H1 (cell line): ENCODE results near the gene PHF1. TPM values are rescaled to one million over a fixed set of nuclear protein-coding genes. Genes with fewer than 3 reads are reported as not detected.

ENCODE experiments used
- ASH2L ChIP-seq: fragments of 200-600, 300-600 bp; sonication (generic); IDR thresholded peaks from one replicate; pipeline ENCODE4 v1.7.1; 2017; ENCODE audit warnings: low read length
- CREB1 ChIP-seq: IDR thresholded peaks from 2 replicates; pipeline ENCODE4 v1.6.1; 2012; ENCODE audit warnings: inconsistent platforms
- E2F6 ChIP-seq: IDR thresholded peaks from 2 replicates; pipeline ENCODE4 v1.6.1; 2012; ENCODE audit warnings: inconsistent platforms
- POLR2A ChIP-seq, 2 experiments: IDR thresholded peaks; 1 replicate in 1 of 2; 2 replicates in 1 of 2; pipeline ENCODE4 v1.6.1; 2011; ENCODE audit warnings: low read depth in 2 of 2, low read length in 2 of 2, mild to moderate bottlenecking in 2 of 2; ENCODE audit errors: control extremely low read depth in 1 of 2
- SP4 ChIP-seq: IDR thresholded peaks from 2 replicates; pipeline ENCODE4 v1.6.1; 2012; ENCODE audit warnings: low read length, inconsistent platforms
- ZNF274 ChIP-seq: IDR thresholded peaks from 2 replicates; pipeline ENCODE4 v1.7.0; 2012; ENCODE audit warnings: low read length, borderline replicate concordance; ENCODE audit errors: extremely low read depth
- microRNA-seq, 2 experiments: library from miRNA; unstranded; fragments of <30 nt; microRNA quantifications; one replicate each; pipeline versions ENCODE4 to v1.2.0, GENCODE V29; 2016 to 2020; ENCODE audit warnings: borderline microRNAs expressed in 2 of 2, borderline number of aligned reads in 2 of 2, borderline replicate concordance in 1 of 2
- polyA plus RNA-seq, 7 experiments: library from polyadenylated mRNA; depleted of rRNA in 3 of 7; stranded (reverse) in 5 of 7; unstranded in 2 of 7; fragments of >200 nt in 5 of 7; fragments of 200-250 nt in 2 of 7; gene quantifications; 1 replicate in 5 of 7; 2 replicates in 1 of 7; 4 replicates in 1 of 7; pipeline versions ENCODE4 v1.2.1 to v1.2.3, GENCODE V29; 2011 to 2013; ENCODE audit warnings: missing spikeins in 2 of 7, mixed read lengths in 2 of 7
- small RNA-seq: library from polyadenylated mRNA; stranded (forward); fragments of <200 nt; extraction: miRNeasy Mini kit (QIAGEN cat#:217004); gene quantifications from one replicate; pipeline ENCODE3, GENCODE V24; 2013; ENCODE audit not compliant: insufficient read depth
- total RNA-seq: library from RNA; stranded (reverse); fragmentation: NEBNext Ultra II Directional; extraction: Animal tissue kit (Norgen Biotek cat#: 25700); gene quantifications from 2 replicates; pipeline ENCODE4 v1.2.1, GENCODE V29; 2021

Gene PHF1
- total and polyA plus RNA-seq, 2 of the 8 experiments (the other 6 are each of a cell fraction or from before 2014, with no cell fraction given): 47.3 to 78.6 TPM

- TF ChIP-seq E2F6: no peak
- TF ChIP-seq CREB1: no peak
- TF ChIP-seq POLR2A (IDR thresholded peaks at IDR 0.05; ENCODE audit: control extremely low read depth in 1 of 2, low read depth in 2 of 2, low read length in 2 of 2): no peak
- TF ChIP-seq ASH2L: no peak
- no peak for TF ChIP-seq SP4
- no peak for TF ChIP-seq ZNF274
- TF ChIP-seq, all 59 proteins: peak for 0
These were observed 48.4 kb downstream of the PHF1 start (continued) for GRCh38 chr6:33459226-33459625.

Small RNA genes lying within 50 kb of the gene (microRNA-seq; reads per million reads assigned to microRNA genes)
- gene MIR5004: 0.20 to 0.46 reads per million in 2 experiments

Small RNA genes lying within 50 kb of the gene (small RNA-seq; reads per million reads assigned to genes)
- gene RPL35AP4 (not detected), gene ZBTB9 (not detected)

Other genes with a start within 250 kb of the PHF1 start
- gene COL11A2, start 218.5 kb upstream of the PHF1 start, total RNA-seq: 2.8 and 3.5 TPM in 2 replicates
- gene COL11A2, start 218.5 kb upstream of the PHF1 start, polyA plus RNA-seq (2011; rRNA removed): 3.8 and 4.7 TPM in 2 replicates
- 17.8 and 18.1 TPM in 2 replicates for gene RXRB, start 210.3 kb upstream of the PHF1 start, total RNA-seq
- gene RXRB, start 210.3 kb upstream of the PHF1 start, polyA plus RNA-seq (2011; rRNA removed): 13.0 and 13.9 TPM in 2 replicates
- gene SLC39A7, start 210.1 kb upstream of the PHF1 start, total RNA-seq: 120 and 123 TPM in 2 replicates
- 63.3 and 70.2 TPM in 2 replicates for gene SLC39A7, start 210.1 kb upstream of the PHF1 start, polyA plus RNA-seq (2011; rRNA removed)
- gene HSD17B8, start 206.4 kb upstream of the PHF1 start, total RNA-seq: 3.3 and 3.6 TPM in 2 replicates
- 17.1 and 22.0 TPM in 2 replicates for gene HSD17B8, start 206.4 kb upstream of the PHF1 start, polyA plus RNA-seq (2011; rRNA removed)
- gene RING1, start 202.5 kb upstream of the PHF1 start, total RNA-seq: 26.0 and 27.4 TPM in 2 replicates
- gene RING1, start 202.5 kb upstream of the PHF1 start, polyA plus RNA-seq (2011; rRNA removed): 16.4 and 26.0 TPM in 2 replicates
- 35.0 and 36.5 TPM in 2 replicates for gene VPS52, start 139.1 kb upstream of the PHF1 start, total RNA-seq
- 86.3 and 89.7 TPM in 2 replicates for gene VPS52, start 139.1 kb upstream of the PHF1 start, polyA plus RNA-seq (2011; rRNA removed)
- gene RPS18, start 138.9 kb upstream of the PHF1 start, total RNA-seq: 2,791 and 2,796 TPM in 2 replicates
- 4,466 and 7,099 TPM in 2 replicates for gene RPS18, start 138.9 kb upstream of the PHF1 start, polyA plus RNA-seq (2011; rRNA removed)
- 3.0 and 4.2 TPM in 2 replicates for gene B3GALT4, start 133.9 kb upstream of the PHF1 start, total RNA-seq
- 2.2 and 3.2 TPM in 2 replicates for gene B3GALT4, start 133.9 kb upstream of the PHF1 start, polyA plus RNA-seq (2011; rRNA removed)
- gene WDR46, start 121.8 kb upstream of the PHF1 start, total RNA-seq: 91.0 and 99.4 TPM in 2 replicates
- 69.7 and 71.3 TPM in 2 replicates for gene WDR46, start 121.8 kb upstream of the PHF1 start, polyA plus RNA-seq (2011; rRNA removed)
- gene PFDN6, start 121.4 kb upstream of the PHF1 start, total RNA-seq: 93.3 and 95.7 TPM in 2 replicates
- 32.0 and 33.5 TPM in 2 replicates for gene PFDN6, start 121.4 kb upstream of the PHF1 start, polyA plus RNA-seq (2011; rRNA removed)
- gene RGL2, start 112.1 kb upstream of the PHF1 start, total RNA-seq: 58.1 and 63.2 TPM in 2 replicates
- gene RGL2, start 112.1 kb upstream of the PHF1 start, polyA plus RNA-seq (2011; rRNA removed): 80.3 and 124 TPM in 2 replicates
- gene TAPBP, start 96.9 kb upstream of the PHF1 start, total RNA-seq: 33.5 and 35.4 TPM in 2 replicates
- gene TAPBP, start 96.9 kb upstream of the PHF1 start, polyA plus RNA-seq (2011; rRNA removed): 24.5 and 28.9 TPM in 2 replicates
- 9.8 and 9.9 TPM in 2 replicates for gene ZBTB22, start 93.3 kb upstream of the PHF1 start, total RNA-seq
- 7.4 and 11.0 TPM in 2 replicates for gene ZBTB22, start 93.3 kb upstream of the PHF1 start, polyA plus RNA-seq (2011; rRNA removed)
- 81.9 and 85.0 TPM in 2 replicates for gene DAXX, start 88.1 kb upstream of the PHF1 start, total RNA-seq
- gene DAXX, start 88.1 kb upstream of the PHF1 start, polyA plus RNA-seq (2011; rRNA removed): 31.1 and 53.7 TPM in 2 replicates
- 64.3 and 69.3 TPM in 2 replicates for gene KIFC1, start 19.2 kb upstream of the PHF1 start, total RNA-seq
- gene KIFC1, start 19.2 kb upstream of the PHF1 start, polyA plus RNA-seq (2011; rRNA removed): 46.6 and 60.9 TPM in 2 replicates
- gene CUTA, start 7.1 kb downstream of the PHF1 start, total RNA-seq: 297 and 315 TPM in 2 replicates
- 460 and 671 TPM in 2 replicates for gene CUTA, start 7.1 kb downstream of the PHF1 start, polyA plus RNA-seq (2011; rRNA removed)
- gene SYNGAP1, start 9.1 kb downstream of the PHF1 start, total RNA-seq: 101 and 109 TPM in 2 replicates
- 31.0 and 66.9 TPM in 2 replicates for gene SYNGAP1, start 9.1 kb downstream of the PHF1 start, polyA plus RNA-seq (2011; rRNA removed)
- 20.2 and 25.0 TPM in 2 replicates for gene ZBTB9, start 43.6 kb downstream of the PHF1 start, total RNA-seq
- gene ZBTB9, start 43.6 kb downstream of the PHF1 start, polyA plus RNA-seq (2011; rRNA removed): 15.1 and 16.9 TPM in 2 replicates
- 43.3 and 45.1 TPM in 2 replicates for gene BAK1, start 169.3 kb downstream of the PHF1 start, total RNA-seq
- gene BAK1, start 169.3 kb downstream of the PHF1 start, polyA plus RNA-seq (2011; rRNA removed): 43.4 and 51.4 TPM in 2 replicates
- gene ITPR3, start 210.3 kb downstream of the PHF1 start, total RNA-seq: 44.9 and 45.7 TPM in 2 replicates
- 29.1 and 37.2 TPM in 2 replicates for gene ITPR3, start 210.3 kb downstream of the PHF1 start, polyA plus RNA-seq (2011; rRNA removed)